IPS-18c (cell line): Measurements from ENCODE around the gene ATF6.
A peak's percentile ranks its signal among the peaks of the same experiment; 100 is the strongest.

Experiments
- H3K4me3 ChIP-seq: 2 replicates; pipeline ENCODE4 v1.7.0; 2013; ENCODE audit warnings: low read depth, mild to moderate bottlenecking, low read length, moderate library complexity; ENCODE audit not compliant: insufficient read depth
- H3K9me3 ChIP-seq: one replicate; pipeline ENCODE4 v1.6.1; 2013; ENCODE audit warnings: mild to moderate bottlenecking, low read length, moderate library complexity; ENCODE audit not compliant: control insufficient read depth, insufficient read depth

Gene ATF6

GRCh38 chr1:161730050-161730564 is 36.0 kb upstream of the ATF6 start:
- Histone ChIP-seq H3K4me3 (no peak overlapping the region), H3K9me3 (peaks cover 4% of the 10 kb centered on the region)

GRCh38 chr1:161731241-161731640 is 34.9 kb upstream of the ATF6 start:
- Histone ChIP-seq H3K4me3 (no peak overlapping the region), H3K9me3 (peaks cover 4% of the 10 kb centered on the region)

- H3K4me3 ChIP-seq = no peak overlapping the region
- peaks cover 3% of the 10 kb centered on the region for H3K9me3 ChIP-seq
Observed at GRCh38 chr1:161731981-161732718, 34.0 kb upstream of the ATF6 start.

DNA sequence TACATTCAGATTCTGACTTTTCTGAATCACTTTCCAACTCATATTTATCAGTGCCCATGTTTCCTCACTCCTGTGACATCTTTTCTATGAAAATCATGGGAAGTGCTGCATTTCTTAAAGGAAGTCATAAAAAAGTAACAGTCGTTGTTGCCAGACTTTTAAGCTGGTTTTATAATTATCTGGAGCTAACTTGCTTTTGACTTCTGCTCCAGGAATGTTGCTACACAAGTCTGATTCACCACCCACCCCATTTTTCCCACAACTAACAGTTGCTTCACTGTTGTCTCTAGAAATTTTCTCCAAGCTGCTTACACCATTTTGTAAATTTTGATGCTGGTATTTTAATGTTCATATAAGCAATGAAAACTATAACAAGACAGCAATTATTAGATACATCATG is 32.6 kb upstream of the ATF6 start:
- Histone ChIP-seq H3K9me3 (no peaks in the 10 kb centered on the region), H3K4me3 (no peak overlapping the region)

- no peaks in the 10 kb centered on the region for H3K9me3 ChIP-seq
- no peak overlapping the region for H3K4me3 ChIP-seq
Observed at GRCh38 chr1:161735837-161736236, 30.3 kb upstream of the ATF6 start.

DNA sequence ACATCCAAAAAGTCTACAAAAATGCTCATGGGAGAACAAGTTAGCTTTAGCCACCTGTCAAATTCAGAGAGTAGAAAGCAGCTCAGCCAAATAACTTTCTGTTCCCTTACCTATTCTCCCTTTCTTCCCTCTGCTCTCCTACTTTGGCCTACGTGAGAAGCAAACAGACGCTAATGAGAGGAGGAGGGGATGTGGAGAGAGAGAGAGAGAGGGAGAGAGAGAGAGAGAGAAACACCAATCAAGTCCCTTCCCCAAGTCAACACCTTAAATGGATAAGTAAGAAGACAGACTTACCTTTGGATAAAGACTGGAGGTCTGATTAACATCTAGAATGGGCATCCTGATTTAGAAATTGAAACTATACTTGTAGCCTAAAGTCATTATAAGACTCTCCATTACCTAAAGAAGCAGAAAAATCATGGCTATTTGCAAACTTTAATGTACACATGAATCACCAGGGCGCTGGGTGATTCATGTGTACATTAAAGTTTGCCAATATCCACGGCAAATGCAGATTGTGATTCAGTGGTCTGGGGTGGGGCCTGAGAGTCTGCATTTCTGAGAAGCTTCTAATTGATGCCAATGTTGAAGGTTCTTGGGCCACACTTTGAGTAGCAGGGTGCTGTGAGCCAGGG is 29.7 kb upstream of the ATF6 start:
- H3K4me3 ChIP-seq = no peak overlapping the region
- H3K9me3 ChIP-seq = no peaks in the 10 kb centered on the region

DNA sequence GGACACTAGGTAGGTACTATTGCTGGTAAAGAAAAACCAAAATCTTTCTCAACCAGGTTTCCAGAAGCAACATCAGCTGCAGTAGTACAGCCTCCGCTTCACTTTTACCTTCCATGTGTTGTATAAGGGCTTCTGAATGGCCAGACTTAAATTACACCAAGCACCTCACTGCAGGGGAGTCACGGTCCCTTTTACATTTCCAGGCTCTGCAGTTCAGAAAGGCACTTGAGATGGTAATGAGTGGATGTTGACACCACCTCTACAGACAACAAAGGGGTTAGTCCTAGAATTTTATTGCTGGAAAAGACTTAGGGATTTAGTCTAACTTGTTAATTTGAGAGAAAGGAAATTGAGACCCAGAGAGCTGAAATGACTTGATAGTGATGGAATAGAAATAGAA is 28.5 kb upstream of the ATF6 start:
- H3K4me3 ChIP-seq = no peak overlapping the region
- no peaks in the 10 kb centered on the region for H3K9me3 ChIP-seq

DNA sequence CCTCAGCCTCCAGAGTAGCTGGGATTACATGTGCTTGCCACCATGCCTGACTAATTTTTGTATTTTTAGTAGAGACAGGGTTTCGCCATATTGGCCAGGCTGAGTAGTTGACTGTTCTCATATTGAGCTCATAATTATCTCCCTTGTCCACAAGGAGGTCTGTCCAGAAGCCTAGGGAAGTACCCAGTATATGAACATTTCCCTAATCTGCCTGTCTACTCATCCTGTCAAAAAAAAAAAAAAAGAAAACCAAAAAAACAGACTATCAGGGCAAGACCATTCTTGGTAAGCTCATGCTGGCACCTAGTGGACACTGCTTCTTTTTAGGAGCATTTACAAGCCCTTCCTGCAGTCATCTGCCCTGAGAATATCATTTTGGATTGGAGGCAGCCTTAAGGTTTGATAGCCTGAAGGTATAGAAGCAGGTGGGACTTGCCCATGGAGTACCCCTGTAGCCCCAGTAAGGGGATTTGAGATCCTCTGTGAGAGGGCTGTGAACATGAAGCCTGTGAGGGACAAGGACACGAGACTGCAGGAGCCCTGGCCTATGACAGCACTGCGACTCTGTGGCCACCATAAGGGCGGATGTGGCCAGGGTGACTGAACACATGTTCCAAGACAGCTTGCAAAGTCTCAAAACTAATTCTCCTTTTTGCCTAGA is 27.4 kb upstream of the ATF6 start:
- no peaks in the 10 kb centered on the region for H3K9me3 ChIP-seq
- no peak overlapping the region for H3K4me3 ChIP-seq

- H3K9me3 ChIP-seq = no peaks in the 10 kb centered on the region
- no peak overlapping the region for H3K4me3 ChIP-seq
Observed at GRCh38 chr1:161739865-161740566, 26.1 kb upstream of the ATF6 start.

- no peak overlapping the region for H3K4me3 ChIP-seq
- H3K9me3 ChIP-seq = no peaks in the 10 kb centered on the region
Observed at GRCh38 chr1:161740921-161741320, 25.2 kb upstream of the ATF6 start.

GRCh38 chr1:161743231-161743630 is 22.9 kb upstream of the ATF6 start:
- Histone ChIP-seq H3K9me3 (no peaks in the 10 kb centered on the region), H3K4me3 (no peak overlapping the region)

DNA sequence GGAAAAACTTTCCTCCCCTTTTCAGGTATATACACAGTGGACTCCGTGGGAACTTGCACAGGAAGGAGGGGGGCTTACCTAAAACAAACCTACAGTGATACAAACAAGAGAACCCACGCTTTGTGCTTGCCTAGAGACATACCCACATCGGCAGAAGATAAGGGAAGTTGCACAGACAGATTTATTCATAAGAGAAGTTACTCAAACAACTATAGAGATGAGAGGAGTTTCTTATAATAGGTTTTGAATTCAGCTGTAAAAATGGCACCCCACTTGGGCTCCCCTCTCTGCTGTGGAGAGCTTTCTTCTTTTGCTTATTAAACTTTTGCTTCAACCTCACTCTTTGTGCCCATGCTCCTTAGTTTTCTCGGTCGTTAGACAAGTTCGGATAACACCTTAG is 18.3 kb upstream of the ATF6 start:
- Histone ChIP-seq H3K9me3 (no peaks in the 10 kb centered on the region), H3K4me3 (no peak overlapping the region)

DNA sequence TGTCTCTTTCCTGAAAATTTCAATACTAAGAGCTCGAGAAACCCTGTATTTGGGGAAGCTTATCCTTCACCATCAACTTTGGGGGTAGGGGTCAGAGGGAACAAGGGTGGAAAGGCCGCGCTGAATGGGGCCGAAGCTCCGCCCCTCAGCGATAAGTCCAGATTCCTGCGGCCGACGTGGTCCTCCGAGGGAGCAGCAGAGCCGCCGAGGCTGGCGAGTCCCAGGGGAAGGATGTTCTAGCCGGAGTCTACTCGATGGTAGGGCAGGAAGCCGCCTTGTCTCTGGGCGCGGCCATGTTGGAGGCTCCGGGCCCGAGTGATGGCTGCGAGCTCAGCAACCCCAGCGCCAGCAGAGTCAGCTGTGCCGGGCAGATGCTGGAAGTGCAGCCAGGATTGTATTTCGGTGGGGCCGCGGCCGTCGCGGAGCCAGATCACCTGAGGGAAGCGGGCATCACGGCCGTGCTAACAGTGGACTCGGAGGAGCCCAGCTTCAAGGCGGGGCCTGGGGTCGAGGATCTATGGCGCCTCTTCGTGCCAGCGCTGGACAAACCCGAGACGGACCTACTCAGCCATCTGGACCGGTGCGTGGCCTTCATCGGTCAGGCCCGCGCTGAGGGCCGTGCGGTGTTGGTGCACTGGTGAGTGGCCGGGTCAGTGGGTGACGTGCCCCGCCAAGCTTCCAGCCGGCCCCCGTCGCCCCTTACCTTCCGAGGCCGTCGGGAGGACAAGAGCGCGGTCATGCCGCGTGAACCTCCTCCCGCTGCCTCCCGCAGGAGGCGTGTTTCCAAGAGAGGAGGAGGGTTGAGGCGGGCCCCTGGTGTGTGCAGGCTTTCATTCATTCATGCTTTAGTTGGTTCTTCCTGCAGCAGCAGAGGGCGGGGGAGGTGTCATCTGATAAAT is 16.4 kb upstream of the ATF6 start, which contains the start of gene DUSP12:
Gene DUSP12 (plus strand): TSS at position 278 of the 899 bp plus-strand sequence. CDS start 16 bp downstream, at position 294.
- Histone ChIP-seq H3K9me3 (no peaks in the 10 kb centered on the region), H3K4me3 (peak within 1 kb of the TSS; percentile 100)

DNA sequence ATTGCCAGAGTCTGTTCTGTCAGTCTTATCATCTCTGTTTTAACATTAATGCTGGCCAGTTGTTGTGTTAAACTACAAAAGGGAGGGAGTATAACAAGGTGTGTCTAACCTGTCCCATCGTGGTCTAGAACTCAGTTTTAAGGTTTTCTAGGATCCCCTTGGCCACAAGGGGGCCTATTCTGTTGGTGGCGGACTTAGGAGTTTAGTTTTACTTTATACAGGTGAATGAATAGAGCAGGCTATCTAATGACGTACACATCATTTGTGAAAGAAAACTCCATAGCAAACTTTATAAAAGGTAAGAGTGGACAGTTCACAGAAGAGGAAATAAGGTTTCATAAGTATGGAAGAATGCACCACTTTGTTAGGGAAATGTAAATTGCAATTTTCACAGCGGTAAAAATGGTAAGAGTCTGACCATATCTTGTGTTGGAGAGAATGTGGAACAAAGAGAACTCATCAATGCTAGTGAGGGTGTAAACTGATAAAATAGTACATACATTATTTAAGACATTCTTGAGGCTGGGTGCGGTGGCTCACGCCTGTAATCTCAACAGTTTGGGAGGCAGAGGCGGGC is 2.5 kb upstream of the ATF6 start:
- no peaks in the 10 kb centered on the region for H3K9me3 ChIP-seq
- no peak overlapping the region for H3K4me3 ChIP-seq

DNA sequence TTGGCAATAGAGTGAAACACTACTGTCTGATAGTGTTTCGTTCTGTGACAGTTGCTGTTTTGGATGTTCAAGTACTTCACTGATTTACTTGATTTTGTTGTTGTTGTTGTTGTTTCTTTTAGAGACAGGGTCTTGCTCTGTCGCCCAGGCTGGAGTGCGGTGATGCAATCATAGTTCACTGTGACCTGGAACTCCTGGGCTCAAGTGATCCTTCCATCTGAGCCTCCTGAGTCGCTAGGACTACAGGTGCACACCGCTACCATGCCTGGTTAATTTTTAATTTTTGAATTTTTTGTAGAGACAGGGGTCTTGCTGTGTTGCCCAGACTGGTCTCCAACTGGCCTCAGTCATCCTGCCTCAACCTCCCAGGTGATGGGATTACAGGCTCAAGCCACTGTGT is 2.3 kb downstream of the ATF6 start:
- Histone ChIP-seq H3K9me3 (no peaks in the 10 kb centered on the region), H3K4me3 (no peak overlapping the region)

DNA sequence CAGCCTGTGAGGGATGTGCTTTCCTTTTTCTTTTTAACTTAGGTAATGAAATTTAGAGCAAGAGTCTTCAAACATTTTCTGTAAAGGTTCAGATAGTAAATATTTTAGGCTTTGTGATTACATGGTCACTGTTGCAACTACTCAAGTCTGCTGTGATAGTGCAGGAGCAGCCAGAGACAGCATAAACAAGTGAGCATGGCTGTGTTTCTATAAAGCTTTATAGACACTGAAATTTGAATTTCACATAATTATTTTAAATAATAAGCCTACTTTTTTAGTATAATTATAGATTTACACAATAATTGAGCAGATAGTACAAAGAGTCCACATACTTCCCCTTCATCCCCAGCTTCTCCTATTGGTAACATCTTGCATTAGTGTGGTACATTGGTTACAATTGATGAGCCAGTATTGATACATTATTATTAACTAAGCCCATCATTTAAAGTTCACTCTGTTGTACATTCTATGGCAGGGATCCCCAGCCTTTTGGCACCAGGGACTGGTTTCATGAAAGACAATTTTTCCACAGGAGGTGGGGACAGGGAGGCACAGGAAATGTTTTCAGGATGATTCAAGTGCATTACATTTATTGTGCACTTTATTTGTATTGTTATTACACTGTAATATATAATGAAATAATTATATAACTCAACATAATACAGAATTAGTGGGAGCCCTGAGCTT is 3.0 kb downstream of the ATF6 start:
- no peak overlapping the region for H3K4me3 ChIP-seq

More for the DNA sequence above, 3.0 kb downstream of the ATF6 start:
- no peaks in the 10 kb centered on the region for H3K9me3 ChIP-seq
